Gastrocnemius medialis (tissue), 4 donors: ENCODE results near the gene BTG4.

Experiments
- CTCF ChIP-seq, 5 experiments: fragments of 450-650 bp in 3 of 5; fragments of 200-600 bp in 2 of 5; sonication (generic) in 2 of 5; IDR thresholded peaks in 4 of 5; conservative IDR thresholded peaks in 1 of 5; 1 replicate in 4 of 5; 2 replicates in 1 of 5; pipeline ENCODE4 v1.5.1; 2016 to 2019; ENCODE audit warnings: antibody characterized with exemption in 5 of 5, mild to moderate bottlenecking in 3 of 5, moderate library complexity in 3 of 5
- POLR2A ChIP-seq, 2 donors: fragments of 450-650 bp; IDR thresholded peaks; one replicate each; pipeline ENCODE4 v1.6.1; 2017; ENCODE audit warnings: antibody characterized with exemption in 2 of 2, mild to moderate bottlenecking in 2 of 2, moderate library complexity in 2 of 2

- TF ChIP-seq CTCF (IDR thresholded peaks at IDR 0.05 in 4 of 5, conservative IDR thresholded peaks at IDR 0.05 in 1 of 5) (no peak), POLR2A (IDR thresholded peaks at IDR 0.05) (no peak)
Observed at GRCh38 chr11:111449696-111450479, 62.3 kb downstream of the BTG4 start.
